ENCODE measurements around the gene NR2F1.

GRCh38 chr5:93545872-93546271 lies 37.1 kb upstream of the NR2F1 start:
- no peak for TF ChIP-seq POLR2A (IDR thresholded peaks at IDR 0.05; ENCODE audit: extremely low read depth, insufficient read length)
- TF ChIP-seq, protein P1, sequence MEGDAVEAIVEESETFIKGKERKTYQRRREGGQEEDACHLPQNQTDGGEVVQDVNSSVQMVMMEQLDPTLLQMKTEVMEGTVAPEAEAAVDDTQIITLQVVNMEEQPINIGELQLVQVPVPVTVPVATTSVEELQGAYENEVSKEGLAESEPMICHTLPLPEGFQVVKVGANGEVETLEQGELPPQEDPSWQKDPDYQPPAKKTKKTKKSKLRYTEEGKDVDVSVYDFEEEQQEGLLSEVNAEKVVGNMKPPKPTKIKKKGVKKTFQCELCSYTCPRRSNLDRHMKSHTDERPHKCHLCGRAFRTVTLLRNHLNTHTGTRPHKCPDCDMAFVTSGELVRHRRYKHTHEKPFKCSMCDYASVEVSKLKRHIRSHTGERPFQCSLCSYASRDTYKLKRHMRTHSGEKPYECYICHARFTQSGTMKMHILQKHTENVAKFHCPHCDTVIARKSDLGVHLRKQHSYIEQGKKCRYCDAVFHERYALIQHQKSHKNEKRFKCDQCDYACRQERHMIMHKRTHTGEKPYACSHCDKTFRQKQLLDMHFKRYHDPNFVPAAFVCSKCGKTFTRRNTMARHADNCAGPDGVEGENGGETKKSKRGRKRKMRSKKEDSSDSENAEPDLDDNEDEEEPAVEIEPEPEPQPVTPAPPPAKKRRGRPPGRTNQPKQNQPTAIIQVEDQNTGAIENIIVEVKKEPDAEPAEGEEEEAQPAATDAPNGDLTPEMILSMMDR (IDR thresholded peaks at IDR 0.05; ENCODE audit: low read depth, low read length) = no peak
- TF ChIP-seq, protein P2, sequence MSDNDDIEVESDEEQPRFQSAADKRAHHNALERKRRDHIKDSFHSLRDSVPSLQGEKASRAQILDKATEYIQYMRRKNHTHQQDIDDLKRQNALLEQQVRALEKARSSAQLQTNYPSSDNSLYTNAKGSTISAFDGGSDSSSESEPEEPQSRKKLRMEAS (IDR thresholded peaks at IDR 0.05; ENCODE audit: low read depth, low read length) = no peak
- no peak for TF ChIP-seq MYC (IDR thresholded peaks at IDR 0.05; ENCODE audit: low read depth, low read length)

Data from NB4 (cell line).